Measurements from ENCODE around the gene MED12L. TPM values are rescaled to one million over a fixed set of nuclear protein-coding genes. Genes with fewer than 3 reads are reported as not detected.

MED12L gene
- total and polyA plus RNA-seq, 9 of the 15 experiments (the other 6 are each of a cell fraction or from before 2014, with no cell fraction given) = not detected

DNA sequence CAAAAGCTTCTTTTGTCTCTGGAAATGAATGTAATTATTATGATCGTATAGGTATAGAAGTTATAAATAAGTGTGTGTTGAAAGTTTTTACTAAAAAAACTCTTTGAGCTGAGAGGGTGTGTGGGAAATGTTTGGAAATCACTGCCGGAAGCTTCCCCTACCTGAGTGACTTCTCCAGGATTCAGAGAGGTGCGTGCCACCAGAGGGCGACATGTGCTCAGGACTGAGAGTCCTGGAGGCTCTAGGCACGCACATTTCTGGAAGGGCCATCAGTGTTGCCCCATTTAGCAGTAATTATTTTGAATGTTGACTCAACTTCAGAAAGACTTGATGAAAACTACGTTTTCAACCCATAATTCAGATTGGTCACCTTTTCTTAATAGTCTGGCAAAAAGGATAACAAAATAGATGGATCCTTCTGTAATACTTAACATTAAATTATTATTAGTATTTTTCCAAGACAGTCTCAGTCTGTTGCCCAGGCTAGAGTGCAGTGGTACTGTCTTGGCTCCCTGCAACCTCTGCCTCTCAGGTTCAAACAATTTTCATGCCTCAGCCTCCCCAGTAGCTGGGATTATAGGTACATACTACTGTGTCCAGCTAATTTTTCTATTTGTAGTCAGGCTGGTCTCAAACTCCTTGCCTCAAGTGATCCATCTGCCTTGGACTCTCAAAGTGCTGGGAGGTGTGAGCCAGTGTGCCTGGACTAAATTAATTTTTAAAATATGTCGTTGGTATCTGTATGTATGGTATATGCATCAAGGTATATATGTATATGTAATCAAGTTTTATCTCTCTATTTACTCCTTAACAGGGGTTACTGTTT, 83.0 kb downstream of the MED12L start (continued):
- TF ChIP-seq, protein P1, sequence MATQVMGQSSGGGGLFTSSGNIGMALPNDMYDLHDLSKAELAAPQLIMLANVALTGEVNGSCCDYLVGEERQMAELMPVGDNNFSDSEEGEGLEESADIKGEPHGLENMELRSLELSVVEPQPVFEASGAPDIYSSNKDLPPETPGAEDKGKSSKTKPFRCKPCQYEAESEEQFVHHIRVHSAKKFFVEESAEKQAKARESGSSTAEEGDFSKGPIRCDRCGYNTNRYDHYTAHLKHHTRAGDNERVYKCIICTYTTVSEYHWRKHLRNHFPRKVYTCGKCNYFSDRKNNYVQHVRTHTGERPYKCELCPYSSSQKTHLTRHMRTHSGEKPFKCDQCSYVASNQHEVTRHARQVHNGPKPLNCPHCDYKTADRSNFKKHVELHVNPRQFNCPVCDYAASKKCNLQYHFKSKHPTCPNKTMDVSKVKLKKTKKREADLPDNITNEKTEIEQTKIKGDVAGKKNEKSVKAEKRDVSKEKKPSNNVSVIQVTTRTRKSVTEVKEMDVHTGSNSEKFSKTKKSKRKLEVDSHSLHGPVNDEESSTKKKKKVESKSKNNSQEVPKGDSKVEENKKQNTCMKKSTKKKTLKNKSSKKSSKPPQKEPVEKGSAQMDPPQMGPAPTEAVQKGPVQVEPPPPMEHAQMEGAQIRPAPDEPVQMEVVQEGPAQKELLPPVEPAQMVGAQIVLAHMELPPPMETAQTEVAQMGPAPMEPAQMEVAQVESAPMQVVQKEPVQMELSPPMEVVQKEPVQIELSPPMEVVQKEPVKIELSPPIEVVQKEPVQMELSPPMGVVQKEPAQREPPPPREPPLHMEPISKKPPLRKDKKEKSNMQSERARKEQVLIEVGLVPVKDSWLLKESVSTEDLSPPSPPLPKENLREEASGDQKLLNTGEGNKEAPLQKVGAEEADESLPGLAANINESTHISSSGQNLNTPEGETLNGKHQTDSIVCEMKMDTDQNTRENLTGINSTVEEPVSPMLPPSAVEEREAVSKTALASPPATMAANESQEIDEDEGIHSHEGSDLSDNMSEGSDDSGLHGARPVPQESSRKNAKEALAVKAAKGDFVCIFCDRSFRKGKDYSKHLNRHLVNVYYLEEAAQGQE (IDR thresholded peaks at IDR 0.05; ENCODE audit: borderline replicate concordance) = peak; percentile 66; the same call in 1 of the 2 replicates
- TF ChIP-seq, protein P1 (CRISPR knock-in tag; IDR thresholded peaks at IDR 0.05; ENCODE audit: low read depth) = no peak
- TF ChIP-seq, protein P2, sequence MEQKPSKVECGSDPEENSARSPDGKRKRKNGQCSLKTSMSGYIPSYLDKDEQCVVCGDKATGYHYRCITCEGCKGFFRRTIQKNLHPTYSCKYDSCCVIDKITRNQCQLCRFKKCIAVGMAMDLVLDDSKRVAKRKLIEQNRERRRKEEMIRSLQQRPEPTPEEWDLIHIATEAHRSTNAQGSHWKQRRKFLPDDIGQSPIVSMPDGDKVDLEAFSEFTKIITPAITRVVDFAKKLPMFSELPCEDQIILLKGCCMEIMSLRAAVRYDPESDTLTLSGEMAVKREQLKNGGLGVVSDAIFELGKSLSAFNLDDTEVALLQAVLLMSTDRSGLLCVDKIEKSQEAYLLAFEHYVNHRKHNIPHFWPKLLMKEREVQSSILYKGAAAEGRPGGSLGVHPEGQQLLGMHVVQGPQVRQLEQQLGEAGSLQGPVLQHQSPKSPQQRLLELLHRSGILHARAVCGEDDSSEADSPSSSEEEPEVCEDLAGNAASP (IDR thresholded peaks at IDR 0.05) = no peak
- TF ChIP-seq E2F8 (IDR thresholded peaks at IDR 0.05; ENCODE audit: low read depth, partially characterized antibody) (no peak), ZNF696 (CRISPR knock-in tag; conservative IDR thresholded peaks at IDR 0.05) (no peak), TCF7L2 (IDR thresholded peaks at IDR 0.05; ENCODE audit: low read depth, low read length) (no peak), POLR2B (IDR thresholded peaks at IDR 0.05; ENCODE audit: low read depth, partially characterized antibody) (no peak), CTCF (IDR thresholded peaks at IDR 0.05 in 2 of 3, conservative IDR thresholded peaks at IDR 0.05 in 1 of 3; ENCODE audit: insufficient read depth in 2 of 3, low read depth in 1 of 3, low read length in 3 of 3) (peak; percentile 76 to 79 (median 76)), ZNF57 (CRISPR knock-in tag; IDR thresholded peaks at IDR 0.05) (no peak), HOMEZ (CRISPR knock-in tag; IDR thresholded peaks at IDR 0.05) (no peak)

All from K562 (cell line).